OCI-LY3 (cell line): ENCODE data around the gene PEX16.

ENCODE experiments used
- CTCF ChIP-seq: fragments of 200-600, 300-600 bp; sonication (generic); IDR thresholded peaks from 2 replicates; pipeline ENCODE4 v1.5.1; 2014; ENCODE audit warnings: antibody characterized with exemption, low read length, low read depth
- EZH2phosphoT487 ChIP-seq: fragments of 200-600 bp; shearing (Covaris generic); IDR thresholded peaks from 2 replicates; pipeline ENCODE4 v1.6.1; 2018; ENCODE audit warnings: antibody characterized with exemption, mixed run types, low read depth

GRCh38 chr11:45930031-45930794, 12.5 kb upstream of the PEX16 start:
- TF ChIP-seq CTCF (no peak), EZH2phosphoT487 (no peak)
